DMS53 treated with DMSO at 0.1 percent for 48 hours (cell line): ENCODE results near the gene JAZF1.
"Not testable (repeated sequence)": the region's sequence is repeated elsewhere in the genome, so short reads cannot be mapped to it uniquely, and the experiment has no call there.

Source experiments
- DNase-seq: peaks from one replicate; lab custom pipeline; 2025; ENCODE audit not compliant: unreplicated experiment; lab: John Stamatoyannopoulos, UW

JAZF1 gene

DNA sequence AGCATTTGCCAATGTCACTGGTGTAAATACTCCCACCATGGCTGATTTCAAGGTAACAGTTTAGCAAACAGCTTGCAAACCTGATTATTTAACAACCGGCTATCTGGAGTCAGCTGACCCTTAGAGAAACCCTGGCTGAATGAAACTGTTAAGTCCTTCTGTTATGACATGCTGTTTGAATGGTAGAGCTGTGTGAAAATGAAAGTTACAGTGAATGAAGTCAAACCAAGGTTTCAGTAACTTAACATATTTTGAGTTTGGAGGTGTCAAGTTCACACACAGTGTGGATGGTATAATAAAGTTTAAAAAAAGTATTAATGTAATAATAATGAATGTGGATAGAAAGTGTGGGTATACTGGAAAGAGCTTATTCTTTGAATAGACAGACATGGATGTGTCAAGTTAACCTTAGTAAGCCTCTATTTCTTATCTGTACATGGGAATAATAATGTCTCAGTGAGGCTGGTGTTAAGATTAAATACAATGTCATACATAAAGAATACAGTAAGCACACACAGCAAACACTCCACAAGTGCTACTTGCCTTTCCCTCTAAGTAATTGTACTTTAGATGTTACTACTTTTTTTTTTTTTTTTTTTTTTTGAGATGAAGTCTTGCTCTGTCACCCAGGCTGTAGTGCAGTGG lies 290.3 kb downstream of the JAZF1 start:
- no peak for DNase-seq

- no peak for DNase-seq
These were observed 290.8 kb downstream of the JAZF1 start for GRCh38 chr7:27889800-27890199.

GRCh38 chr7:27888736-27889135 lies 291.9 kb downstream of the JAZF1 start:
- no peak for DNase-seq

DNA sequence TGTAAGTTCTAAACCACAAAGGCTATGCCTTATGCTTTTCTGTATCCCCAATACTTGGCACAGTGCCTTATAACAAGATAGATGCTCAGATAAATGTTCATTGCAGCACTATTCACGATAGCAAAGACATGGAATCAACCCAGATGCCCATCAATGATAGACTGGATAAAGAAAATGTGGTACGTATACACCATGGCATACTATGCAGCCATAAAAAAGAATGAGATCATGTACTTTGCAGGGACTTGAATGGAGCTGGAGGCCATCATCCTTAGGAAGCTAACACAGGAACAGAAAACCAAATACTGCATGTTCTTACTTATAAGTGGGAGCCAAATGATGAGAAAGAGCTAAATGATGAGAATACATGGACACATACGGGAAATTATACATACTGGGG lies 293.9 kb downstream of the JAZF1 start:
- not testable (repeated sequence) for DNase-seq

DNA sequence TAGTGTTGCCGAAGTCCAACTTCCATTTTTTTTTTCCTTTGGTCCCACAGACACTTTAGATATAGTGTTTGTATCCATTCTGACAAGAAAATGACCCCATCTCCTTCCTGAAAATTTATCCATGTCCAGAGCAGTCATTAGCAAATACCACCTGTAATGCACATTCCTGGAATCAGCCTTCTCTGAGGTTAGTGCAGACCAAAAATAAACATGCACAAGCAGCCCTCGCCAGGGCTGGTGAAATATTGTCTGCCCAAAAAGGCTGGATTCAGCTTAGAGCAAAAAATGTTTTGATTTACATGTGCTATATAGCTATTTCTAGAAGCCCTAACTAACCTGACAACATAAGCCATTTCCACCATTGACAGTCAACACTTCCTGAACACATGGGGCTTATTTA lies 294.9 kb downstream of the JAZF1 start:
- DNase-seq: no peak

DNA sequence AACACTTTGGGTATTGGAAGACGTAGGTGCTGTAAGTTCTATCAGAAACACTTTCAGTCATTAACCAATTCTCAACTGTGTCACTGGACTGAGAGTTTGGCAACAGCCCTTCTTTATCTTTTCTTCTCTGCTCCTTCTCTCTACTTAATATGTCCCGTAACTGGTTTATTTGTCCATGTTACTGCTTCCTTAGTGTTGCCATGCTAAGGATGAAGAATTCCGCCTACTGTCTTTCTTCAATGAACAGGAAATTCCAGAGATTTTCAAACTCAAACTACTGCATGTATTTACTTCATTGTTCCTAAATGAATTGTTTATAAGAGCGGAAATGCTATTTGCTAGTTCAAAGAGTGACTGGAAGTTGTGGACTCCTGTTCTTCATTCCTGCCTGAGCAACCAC lies 296.9 kb downstream of the JAZF1 start:
- no peak for DNase-seq

- no peak for DNase-seq
These were observed 303.8 kb downstream of the JAZF1 start for GRCh38 chr7:27876756-27877155.

DNA sequence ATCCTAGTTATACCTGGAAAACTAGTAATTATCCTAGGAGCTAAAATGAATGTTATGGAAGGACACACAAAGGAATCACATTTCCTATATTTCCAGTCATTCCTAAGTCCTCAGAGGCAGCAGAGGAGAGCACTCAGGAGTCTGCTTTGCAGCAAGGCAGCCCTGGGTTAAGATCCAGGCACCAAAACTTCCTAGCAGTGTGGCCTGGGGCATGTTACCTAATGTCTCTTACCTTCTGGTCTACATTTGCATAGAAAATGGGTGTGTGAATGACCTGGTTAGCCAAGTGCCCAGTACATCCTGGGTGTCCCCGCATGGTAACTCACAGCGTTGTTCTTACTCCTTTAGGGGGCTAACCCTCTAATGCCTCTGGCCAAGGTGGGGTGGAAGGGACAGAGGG lies 304.8 kb downstream of the JAZF1 start:
- no peak for DNase-seq

GRCh38 chr7:27875061-27875460 lies 305.5 kb downstream of the JAZF1 start:
- DNase-seq: no peak

GRCh38 chr7:27873981-27874957 lies 306.3 kb downstream of the JAZF1 start:
- no peak for DNase-seq

- no peak for DNase-seq
These were observed 308.0 kb downstream of the JAZF1 start for GRCh38 chr7:27872356-27873275.

- no peak for DNase-seq
These were observed 308.7 kb downstream of the JAZF1 start for GRCh38 chr7:27871866-27872265.

- no peak for DNase-seq
These were observed 309.5 kb downstream of the JAZF1 start for GRCh38 chr7:27871086-27871485.

DNA sequence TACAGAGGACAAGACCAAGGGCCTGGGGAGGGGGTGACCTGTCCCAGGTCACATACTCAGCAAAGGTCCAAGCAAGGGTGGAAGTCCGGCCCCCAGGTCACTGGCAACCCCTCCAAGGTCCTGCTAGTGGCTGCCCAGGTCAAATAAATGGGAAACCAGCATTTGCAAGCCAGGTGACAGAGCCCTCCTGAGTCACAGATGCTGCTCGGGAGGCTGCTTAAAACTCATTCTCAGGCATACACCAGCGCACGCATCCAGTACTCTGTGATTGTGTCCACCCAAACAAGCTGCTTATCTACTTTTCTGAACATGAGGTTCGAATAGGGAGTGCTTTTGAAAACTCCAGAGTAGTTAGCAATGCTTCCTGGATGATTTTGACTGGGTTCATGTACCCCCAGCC lies 310.0 kb downstream of the JAZF1 start:
- DNase-seq: no peak

- DNase-seq: no peak
These were observed 311.5 kb downstream of the JAZF1 start for GRCh38 chr7:27869056-27869455.

DNA sequence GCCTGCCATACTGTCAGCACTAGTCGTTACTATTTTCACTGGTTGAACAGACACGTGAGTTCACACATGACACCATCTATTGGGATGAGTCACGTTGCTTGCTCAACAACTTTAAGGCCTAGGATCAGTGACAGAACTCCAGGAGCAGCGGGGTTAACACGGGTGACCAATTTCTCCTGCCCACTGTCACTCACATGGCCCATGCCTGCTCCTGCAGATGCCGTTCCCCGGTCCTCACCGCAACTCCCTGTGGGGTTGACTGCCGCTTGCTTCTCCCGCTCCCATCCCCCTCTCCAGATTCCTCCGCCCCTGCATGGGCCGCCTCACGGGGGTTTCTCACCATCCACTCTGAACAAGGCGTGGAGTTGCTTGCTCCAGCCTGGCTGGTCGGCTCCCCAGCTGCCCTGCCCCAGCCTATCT lies 312.5 kb downstream of the JAZF1 start:
- no peak for DNase-seq

- DNase-seq: no peak
These were observed 313.5 kb downstream of the JAZF1 start for GRCh38 chr7:27866828-27867672.

- DNase-seq: no peak
These were observed 314.3 kb downstream of the JAZF1 start for GRCh38 chr7:27866256-27866655.

DNA sequence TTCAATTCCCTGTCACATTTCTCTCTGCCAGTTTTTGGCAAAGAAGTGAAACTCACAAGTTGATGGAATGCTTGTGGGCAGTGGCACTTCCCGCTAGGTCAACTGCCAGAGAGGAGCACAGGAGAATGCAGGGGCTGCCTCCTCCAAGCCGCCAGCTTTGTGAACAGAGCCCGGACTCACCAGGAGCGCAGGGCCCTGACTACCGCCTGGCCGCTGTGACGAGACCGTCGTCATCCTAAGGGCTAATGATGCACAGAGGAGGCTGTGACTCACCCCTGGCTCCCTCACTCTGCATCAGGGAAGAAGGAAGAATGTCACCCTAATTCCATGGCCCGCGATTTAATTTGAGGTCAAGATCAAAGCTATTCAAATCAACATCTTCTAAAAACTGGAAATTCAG lies 316.7 kb downstream of the JAZF1 start:
- no peak for DNase-seq

GRCh38 chr7:27861747-27862146 lies 318.8 kb downstream of the JAZF1 start:
- no peak for DNase-seq
